ENCODE data around the gene NDUFS3.

DNA sequence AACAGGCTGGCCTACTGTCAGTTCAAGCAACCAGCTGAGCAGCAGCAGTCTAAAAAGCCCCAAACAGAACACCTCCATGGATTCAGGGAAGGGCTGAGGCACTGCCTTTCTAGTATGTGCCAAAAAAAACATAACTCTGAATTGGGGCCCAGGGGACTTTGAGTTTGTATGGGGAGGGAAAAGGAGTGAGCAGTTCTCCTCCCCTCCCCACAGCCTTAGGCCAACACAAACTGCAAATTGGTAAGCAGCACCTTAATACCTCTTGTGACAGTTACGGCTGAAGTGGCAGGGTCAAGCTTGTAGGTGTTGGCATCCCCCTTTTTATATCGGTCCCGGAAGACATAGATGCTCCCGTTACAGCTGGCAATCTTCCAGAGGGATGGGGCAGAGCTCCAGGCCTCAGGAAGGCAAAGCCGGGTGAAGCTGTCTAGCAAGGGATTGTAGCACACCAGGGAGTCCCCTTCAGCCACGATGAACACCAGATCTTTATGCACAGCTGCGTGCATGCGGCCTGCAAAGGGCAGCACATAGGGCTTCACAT is 6.1 kb upstream of the NDUFS3 start:
- TF ChIP-seq, protein P1, sequence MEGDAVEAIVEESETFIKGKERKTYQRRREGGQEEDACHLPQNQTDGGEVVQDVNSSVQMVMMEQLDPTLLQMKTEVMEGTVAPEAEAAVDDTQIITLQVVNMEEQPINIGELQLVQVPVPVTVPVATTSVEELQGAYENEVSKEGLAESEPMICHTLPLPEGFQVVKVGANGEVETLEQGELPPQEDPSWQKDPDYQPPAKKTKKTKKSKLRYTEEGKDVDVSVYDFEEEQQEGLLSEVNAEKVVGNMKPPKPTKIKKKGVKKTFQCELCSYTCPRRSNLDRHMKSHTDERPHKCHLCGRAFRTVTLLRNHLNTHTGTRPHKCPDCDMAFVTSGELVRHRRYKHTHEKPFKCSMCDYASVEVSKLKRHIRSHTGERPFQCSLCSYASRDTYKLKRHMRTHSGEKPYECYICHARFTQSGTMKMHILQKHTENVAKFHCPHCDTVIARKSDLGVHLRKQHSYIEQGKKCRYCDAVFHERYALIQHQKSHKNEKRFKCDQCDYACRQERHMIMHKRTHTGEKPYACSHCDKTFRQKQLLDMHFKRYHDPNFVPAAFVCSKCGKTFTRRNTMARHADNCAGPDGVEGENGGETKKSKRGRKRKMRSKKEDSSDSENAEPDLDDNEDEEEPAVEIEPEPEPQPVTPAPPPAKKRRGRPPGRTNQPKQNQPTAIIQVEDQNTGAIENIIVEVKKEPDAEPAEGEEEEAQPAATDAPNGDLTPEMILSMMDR (IDR thresholded peaks at IDR 0.05): no peak
- TF ChIP-seq ZFX (IDR thresholded peaks at IDR 0.05; ENCODE audit: borderline replicate concordance): no peak
